HG02973 (cell line): ENCODE measurements around the gene GAB2.
A peak's percentile ranks its signal among the peaks of the same experiment; 100 is the strongest.
"Not testable (repeated sequence)": the region's sequence is repeated elsewhere in the genome, so short reads cannot be mapped to it uniquely, and the experiment has no call there.

Source experiments
- ATAC-seq: cut with Tn5 transposase; IDR thresholded peaks from one replicate; pipeline ENCODE4 v1.9.1; 2021; ENCODE audit warnings: moderate library complexity; ENCODE audit not compliant: unreplicated experiment

Gene GAB2

DNA sequence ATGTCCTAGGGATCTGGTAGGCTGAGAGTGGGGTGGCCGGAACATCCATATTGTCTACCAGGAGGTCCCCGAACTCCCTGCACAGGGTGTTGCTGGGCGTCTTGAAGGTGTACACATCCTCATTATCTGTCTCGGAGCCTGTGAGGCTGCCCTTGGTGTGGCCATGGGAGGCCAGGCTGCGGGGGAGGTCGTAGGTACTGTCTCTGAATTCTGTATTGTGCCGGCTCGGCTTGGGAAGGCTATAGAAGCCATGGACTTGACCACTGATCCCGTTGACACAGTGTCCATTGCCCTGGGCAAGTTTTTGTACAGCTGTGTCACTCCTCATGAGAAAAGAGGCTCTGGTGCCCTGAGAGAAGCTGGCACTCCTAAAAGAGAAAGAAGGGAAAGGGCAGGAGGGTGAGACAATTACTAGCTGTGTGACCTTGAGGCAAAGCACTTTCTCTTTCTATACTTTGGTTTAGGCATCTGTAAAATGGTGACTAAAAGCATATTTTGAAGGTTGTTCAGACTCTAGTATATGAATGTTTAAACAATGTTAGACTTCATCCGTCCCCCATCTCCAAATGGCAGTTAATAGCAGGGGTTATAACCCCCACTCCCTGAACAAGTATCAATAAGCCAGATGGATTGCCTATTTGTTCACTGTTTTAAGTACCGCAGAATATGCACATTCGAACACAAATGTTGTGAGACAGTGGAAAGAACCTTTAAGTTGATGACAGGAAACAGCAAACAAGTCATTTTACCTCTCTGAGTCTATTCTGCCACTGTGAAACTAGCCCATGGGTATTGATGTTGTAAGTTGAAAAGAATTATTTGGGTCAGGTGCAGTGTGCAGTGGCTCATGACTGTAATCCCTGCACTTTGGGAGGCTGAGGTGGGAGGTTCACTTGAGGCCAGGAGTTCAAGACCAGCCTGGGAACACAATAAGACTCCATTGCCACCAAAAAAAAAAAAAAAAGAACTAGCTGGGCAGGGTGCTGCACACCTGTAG, 190.6 kb downstream of the GAB2 start:
- no peak for ATAC-seq

DNA sequence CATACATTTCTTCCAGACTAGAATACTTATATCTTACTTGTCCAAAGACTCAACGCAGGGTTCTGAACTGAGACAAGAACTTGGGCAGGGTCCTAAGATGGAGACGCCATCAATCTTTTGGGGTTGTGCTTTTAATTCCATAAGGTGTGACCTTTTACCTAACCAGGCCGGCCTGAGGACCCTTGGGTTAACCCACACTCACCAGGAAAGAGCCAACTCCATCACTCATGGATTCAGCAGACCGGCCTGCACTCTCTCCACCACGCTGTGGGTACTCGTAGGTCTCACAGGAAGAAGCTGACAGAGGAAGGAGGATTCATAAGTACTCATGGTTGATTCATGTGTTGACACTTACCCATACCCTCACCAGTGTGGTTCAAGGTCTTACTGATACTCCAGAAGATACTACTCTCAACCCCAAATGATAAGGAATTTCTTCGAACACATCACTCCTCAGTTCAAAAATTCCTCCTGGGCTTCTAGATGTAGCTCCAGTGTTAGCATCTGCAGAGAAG, 192.7 kb downstream of the GAB2 start:
- ATAC-seq = no peak

DNA sequence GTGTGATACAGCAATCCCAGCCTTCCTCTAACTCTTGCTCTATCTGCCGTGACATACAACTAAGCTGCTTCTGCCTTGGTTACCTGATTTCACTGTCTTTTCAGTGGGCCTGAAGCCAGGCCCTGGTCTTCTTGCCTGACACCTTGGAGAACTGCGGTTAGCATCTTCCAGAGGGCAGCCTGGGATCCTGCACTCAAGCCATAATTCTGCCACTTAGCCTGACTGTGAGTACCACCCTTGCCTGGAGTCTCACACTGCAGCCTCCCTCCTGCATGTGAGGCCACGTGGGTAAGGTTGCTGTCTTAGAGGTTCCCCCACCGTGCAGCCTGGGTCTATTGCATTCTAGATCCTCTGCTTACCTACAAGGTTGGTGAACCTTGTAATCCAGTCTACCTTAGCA, 193.1 kb downstream of the GAB2 start:
- ATAC-seq = no peak

DNA sequence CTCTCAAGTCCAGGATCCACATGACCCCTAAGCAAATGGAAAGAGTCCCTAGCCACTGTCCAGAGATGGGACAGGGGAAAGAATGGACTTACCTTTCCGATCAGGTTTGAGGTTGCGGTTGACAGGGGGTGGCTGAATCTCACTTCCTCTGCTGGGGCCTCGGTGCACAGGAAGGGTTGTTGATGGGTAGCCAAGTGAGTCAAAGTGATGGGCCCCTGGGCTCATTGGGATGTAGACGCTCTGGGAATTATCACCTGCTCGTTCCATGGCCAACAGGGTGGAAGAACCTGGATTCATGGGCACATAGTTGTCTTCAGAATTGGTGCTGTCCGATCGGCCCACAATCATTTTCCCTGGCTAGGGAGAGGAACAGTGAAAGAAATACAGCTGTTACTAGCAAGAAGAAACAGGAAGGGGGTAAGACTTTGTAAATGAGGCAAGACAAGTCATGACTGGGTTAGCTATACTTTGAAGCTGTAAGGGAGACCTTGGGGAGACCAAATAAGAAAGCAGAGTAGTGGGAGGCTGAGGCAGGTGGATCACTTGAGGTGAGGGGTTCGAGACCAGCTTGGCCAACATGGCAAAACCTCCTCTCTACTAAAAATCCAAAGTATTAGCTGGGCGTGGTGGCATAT, 194.2 kb downstream of the GAB2 start:
- peak; percentile 76 for ATAC-seq

DNA sequence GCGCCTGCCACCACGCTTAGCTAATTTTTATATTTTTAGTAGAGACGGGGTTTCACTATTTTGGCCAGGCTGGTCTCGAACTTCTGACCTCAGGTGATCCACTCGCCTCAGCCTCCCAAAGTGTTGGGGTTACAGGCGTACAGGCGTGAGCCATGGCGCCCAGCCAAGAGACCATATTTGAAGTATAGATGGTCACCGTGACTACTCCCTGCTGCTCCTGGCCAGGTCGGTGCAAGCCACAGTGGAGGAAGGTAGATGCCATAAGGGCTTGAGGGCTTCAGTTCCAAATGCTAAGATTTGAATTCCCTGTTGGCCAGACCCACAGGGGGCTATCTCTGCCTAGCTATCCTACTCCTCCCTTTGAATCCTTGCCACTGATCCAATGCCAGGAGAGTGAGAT, 194.9 kb downstream of the GAB2 start:
- ATAC-seq = not testable (repeated sequence)

DNA sequence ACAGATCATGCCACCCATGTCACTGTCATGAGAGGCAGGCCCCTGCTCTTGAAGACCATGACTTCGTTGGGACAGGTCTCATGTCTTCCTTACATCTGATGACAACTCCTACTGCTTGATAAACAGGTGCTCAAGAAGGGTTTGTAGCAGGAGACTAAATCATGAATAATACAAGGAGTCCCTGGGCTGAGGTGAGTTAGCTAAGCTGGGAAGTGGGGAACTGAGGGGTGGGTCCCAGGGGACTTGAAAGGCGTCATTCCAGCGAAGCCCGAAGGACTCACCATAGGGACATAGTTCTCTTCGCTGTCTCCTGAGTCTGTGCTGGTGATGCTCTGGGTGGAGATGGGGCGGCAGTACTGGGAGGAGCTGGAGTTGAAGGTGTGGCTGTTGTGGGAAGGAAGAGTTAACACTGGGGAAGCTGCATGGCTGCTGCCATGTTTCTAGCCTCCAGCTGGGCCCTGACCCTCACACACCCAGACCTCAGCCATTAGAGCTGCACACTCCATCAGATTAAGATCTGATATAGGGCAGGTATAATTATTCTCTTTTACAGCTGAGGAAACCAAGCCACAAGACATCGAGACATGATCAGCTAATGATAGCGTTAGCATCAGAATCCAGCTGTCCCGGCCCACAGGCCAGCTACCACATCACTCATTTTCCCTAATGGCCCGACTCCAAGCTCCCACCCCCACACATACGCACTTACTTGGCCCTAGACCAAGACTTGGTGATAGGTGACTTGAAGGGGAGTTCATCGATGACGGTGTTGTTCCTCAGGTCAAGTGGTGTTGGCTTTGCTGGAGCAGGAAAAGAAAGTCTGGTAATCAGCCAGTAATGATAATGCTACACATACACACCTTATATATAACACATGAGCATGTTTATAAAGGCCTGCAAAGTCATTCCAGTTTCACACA, 196.0 kb downstream of the GAB2 start:
- no peak for ATAC-seq

DNA sequence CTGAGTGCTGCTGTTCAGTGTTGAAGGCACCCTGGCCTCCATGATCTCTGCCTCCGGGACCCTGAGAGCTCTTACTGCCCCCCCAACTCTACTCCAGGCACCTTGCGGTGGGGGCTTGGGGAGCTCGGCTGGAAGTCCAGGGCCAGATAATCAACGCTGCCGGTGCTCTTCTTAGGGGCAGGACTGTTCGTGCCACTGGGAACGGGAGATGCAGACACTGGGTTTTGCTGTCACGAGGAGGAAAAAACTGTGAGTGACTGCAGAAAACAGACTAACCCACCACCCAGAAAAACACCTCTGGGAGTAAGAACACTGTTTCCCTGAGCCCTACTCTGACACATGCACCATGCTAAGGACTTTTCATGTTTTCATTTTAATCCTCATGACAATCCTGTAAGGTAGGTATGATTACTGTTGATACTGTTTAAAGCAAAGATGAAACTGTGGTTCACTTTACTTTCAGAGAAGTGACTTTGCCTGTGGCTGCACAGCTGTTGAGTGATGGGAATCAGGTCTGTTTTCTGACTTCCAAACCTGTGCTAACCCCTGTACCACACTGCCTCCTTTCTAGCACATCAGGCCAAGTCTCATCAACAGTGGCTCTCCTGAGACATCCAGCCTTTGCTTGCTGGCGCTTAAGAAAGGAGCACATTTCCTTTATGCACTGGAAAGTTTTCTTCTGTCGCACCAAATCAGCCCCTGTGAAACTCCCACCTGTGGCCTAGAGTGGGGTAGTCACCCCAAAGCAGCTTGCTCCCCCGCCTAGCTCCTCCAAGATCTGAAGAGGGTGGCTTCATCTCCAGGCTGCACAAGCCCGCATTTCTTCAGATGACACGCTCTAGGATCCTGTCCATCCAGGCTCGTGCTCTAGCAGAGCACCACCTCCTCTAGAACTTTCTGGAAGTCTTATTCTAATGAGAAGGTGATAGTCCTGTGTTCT, 197.1 kb downstream of the GAB2 start:
- no peak for ATAC-seq

DNA sequence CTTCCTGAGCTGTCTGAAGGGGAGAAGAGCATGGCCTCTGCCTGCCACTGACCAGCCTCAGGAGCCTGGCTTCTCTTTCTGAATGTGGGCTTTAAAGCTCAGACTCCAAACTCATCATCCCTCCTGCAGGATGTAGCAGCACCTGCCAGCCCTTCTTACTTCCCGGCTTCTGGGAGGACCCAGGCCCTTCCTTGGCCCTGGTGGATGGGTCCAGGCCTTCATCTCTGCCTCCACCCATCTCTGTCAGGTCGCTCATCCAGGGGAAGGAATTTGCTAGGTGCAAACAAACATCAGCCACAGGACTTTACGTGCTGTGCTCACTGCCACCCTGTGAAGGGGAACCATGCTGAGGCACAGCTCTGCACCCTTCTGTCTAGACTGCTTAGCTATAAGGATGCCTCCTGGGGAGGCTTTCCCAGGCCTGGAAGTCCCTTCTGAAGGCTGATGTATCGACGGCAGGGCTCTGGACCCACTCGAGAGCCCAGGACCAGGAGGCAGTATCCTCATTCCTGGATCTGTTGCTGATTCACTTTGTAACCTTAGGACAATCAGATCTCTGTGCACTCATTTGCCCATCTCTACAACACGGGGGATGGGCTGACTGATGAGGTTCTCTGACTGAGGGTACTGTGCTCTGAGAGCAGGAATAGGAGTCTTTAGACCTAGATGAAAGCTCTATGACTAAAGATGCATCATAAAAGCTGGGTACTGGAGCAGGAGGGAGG, 198.0 kb downstream of the GAB2 start:
- ATAC-seq = no peak

DNA sequence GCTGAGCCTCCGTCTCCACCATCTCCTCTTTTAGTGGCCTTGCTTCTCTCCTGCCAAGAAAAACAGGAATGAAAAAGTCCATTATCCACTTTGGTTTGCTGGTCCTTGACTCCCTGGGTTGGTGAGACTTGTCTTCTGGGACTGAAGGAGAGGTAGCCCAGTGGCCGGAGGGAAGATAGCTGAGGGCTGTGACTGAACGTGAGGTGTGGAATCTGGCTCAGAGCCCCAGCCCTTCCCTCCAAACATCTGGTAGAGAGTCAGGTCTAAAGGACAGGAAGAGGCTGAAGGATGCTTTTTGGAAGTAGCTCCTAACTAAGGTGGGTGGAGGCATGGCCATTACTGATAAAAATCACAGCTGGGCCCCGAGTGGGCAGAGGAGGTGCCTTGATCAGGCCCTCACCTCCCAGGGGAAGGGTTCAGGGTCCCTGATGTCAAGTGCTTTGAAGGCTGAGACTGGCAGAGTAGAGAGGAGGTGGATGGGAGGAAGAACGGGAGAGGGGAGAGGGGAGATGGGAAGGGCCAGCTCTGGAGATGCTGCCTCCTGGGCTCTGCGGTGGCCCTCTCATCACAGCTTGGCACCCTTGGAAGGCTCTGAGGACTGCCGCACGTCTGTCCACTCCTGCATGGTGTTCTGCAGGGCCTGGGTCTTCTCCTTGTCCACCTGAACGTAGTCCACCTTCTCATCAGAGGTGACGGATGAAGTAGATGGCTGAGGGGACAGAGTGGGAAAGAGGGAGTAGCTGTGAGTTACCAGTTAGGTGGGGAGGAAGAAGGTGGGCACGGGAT, 198.7 kb downstream of the GAB2 start:
- no peak for ATAC-seq

DNA sequence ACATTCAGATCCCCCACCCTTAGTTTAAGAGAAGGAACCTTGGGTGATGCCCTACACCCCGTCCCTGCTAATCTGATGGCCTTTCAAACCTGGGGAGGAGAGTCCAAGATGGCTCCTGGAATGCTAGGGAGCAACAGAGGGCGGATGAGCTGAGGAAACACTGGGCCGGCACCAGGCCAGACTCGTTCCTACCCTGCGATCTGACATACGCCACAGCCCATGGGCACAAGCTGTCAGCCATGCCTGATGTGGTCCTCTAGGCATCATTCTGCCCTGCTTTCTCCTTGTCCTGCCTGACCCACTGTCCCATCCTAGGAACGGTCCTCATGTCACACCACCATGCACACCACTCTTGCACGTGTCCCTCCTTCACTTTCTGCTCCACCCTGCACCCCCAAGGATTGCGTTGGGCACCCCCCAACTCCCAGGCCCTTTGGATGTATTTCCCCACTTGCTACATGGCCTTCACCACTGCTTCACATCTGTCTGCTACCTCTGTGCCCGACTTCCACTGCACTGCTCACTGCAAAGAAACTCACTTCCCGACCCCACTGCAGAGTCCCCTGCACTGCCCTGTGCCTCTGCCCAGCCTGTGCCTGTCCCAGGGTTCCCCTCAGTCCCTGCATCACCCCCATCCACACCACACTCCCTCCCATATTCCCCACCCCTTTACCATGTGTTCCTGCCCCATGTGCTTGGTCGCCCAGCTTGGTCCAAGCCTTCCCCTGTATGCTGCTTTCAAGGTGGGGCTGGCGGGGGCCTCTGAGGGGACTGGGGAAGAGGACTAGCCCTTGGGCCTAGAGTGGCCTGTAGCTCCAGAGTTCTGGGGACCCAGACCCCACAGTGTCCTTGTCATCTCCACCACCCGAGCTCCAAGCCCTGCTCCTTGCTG, 199.7 kb downstream of the GAB2 start:
- no peak for ATAC-seq

DNA sequence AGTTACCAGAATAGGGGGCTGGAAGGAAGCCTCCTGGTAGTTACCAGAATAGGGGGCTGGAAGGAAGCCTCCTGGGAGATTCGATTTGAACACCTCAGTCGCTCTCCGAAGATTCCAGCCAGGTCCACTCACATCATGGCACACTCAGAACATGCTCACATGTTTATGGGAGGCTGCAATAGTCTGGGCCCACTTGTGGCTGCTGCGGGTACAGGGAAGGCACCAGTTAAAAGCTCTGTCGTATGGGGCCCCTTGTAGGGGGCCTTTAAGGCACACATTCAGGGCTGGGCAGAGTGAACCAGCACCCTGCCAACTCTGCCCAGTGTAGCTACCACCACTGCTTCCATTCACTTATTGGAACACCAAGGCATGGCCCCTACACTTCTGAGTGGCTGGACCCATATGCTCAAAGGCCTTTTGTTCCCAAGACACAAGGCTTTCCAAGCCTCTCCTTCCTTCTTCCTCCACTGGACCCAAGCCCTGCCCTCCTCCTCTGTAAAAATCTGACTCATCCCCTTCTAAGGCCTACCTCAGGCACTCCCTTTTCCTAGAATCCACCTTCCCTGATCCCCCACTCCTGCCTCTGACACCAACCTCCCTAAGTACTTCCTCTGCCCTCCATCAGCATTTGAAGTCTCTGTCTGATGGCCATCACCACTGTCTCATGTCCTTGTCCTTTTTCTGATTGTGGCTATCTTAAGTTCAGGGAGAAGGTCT, 200.9 kb downstream of the GAB2 start:
- ATAC-seq = no peak

DNA sequence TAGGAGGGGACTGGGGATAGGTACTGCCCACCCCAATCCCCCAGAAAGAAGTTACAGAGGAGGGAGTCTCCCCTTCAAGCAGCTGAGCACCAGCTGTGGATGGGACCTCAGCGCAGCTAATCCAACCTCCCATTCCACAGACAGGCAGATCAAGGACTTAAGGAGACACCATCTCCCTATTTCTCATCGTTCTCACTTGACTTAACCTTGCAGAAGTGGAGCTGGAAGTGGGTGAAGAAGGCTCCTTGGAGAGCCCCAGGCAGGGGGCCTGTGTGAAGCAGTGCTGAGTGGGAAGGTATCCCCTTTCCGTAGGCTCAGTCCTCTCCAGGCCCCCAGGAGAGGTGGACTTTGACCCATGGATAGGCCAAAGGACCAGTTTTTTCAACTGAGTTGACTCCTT, 201.6 kb downstream of the GAB2 start:
- ATAC-seq = no peak

DNA sequence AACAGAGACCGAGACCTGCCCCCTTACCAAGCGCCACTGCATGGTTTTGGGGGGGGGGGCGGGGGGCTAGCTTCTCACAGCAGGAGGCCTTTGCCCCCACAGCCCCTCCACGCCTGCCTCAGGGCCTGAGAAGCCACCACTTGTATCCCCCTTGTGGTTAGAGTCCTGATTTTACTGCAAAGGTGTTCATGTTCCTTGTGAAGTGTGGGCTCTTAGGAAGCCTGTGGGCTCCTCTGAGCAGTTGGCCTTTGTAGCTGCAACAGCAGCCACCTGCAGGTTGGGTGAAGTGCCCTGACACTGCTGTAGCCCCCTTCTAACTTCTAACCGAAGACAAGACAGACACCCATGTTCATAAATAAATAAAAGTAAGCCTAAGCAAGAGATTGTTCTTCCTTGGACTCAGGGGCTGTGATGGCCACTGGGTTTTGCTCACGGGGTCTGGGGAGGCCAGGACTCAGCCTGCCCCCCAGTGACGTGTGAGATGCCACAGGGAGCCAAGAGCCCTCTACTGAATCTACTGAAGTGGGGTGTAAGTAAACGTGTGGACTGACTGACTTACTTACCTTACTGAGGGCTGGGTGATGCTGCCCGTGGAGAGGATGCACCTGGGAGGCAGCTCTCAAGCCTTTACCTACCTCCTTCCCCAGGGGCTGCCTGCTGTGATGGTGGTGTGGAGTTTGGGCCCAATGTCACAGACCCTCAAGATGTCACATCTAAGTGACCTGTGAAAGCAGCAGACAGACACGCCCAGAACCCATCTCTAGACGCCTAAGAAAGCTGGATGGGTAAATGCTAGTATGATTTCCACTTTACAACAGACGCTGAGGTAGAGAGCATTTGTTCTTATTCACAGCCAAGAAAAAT, 203.1 kb downstream of the GAB2 start:
- no peak for ATAC-seq

DNA sequence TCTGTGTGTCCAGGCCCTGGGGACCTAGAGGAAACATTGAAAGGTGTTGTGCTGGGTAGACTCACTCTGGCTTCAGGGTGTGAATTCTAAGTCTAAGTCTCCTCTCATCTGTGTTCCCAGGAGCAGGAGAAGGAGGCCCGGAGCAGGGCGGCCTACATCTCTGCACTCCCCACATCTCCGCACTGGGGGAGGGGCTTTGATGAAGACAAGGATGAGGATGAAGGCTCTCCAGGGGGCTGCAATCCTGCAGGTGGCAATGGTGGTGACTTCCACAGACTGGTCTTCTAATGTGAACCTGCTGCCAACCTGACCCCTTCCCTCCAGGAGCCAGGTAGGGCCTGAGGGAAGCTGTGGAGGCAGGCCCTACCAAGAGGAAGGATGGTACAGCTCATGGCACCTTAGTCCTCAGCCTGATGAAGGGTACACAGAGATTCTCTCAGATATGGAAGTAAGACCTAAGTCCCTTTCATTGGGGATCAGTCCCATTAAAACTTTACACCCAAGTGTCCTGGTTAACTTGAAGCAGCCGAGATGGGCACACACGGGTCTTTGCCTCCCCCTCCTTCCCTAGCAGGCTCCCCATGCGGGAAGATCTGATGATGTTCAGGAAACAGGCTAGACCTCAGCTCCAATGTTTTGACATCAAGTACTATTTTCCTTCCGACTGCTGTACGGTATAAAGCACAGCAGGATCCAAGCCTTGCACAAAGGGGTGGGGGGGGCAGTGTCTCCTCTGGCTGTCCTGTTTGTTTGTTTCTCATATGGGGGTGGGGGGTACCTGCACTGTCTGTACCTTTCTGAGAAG, 203.9 kb downstream of the GAB2 start:
- ATAC-seq = no peak
